Subcutaneous adipose tissue (tissue), 4 donors: ENCODE data around the gene HSDL1. TPM values are rescaled to one million over a fixed set of nuclear protein-coding genes. Genes with fewer than 3 reads are reported as not detected.

Experiments used
- total RNA-seq, 4 donors: library from RNA; depleted of rRNA; stranded (reverse); fragments of >200 nt; gene quantifications; one replicate each; pipeline ENCODE4 v1.1.0, GENCODE V29; 2016
- TF ChIP-seq, protein P1 (sequence below): fragments of 450-650 bp; IDR thresholded peaks from one replicate; pipeline ENCODE4 v1.5.1; 2016; ENCODE audit warnings: low read depth, mild to moderate bottlenecking, control low read depth, antibody characterized with exemption, moderate library complexity

The HSDL1 gene
- total RNA-seq, 4 donors from 2014 or later, result 13.9 to 23.3 (median 20.6) TPM

DNA sequence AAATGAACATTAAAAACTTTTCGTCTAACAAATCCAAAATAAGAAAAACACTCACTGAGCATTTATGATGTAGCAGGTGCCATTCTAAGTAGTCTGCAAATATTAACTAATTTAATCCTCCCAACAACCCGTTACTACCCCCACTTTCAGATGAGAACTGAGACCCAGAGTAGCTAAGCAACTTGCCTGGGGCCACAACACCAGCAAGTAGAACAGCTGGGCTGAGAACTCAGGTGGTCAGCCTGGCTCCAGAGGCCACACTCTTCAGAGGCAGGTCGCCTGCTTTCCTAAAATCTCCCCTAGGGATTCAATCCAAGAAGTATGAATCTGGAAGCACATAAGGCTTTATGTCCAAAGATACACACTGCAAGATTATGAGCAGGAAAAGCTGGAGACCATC, 34.5 kb downstream of the HSDL1 start:
- TF ChIP-seq, protein P1, sequence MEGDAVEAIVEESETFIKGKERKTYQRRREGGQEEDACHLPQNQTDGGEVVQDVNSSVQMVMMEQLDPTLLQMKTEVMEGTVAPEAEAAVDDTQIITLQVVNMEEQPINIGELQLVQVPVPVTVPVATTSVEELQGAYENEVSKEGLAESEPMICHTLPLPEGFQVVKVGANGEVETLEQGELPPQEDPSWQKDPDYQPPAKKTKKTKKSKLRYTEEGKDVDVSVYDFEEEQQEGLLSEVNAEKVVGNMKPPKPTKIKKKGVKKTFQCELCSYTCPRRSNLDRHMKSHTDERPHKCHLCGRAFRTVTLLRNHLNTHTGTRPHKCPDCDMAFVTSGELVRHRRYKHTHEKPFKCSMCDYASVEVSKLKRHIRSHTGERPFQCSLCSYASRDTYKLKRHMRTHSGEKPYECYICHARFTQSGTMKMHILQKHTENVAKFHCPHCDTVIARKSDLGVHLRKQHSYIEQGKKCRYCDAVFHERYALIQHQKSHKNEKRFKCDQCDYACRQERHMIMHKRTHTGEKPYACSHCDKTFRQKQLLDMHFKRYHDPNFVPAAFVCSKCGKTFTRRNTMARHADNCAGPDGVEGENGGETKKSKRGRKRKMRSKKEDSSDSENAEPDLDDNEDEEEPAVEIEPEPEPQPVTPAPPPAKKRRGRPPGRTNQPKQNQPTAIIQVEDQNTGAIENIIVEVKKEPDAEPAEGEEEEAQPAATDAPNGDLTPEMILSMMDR, result no peak

DNA sequence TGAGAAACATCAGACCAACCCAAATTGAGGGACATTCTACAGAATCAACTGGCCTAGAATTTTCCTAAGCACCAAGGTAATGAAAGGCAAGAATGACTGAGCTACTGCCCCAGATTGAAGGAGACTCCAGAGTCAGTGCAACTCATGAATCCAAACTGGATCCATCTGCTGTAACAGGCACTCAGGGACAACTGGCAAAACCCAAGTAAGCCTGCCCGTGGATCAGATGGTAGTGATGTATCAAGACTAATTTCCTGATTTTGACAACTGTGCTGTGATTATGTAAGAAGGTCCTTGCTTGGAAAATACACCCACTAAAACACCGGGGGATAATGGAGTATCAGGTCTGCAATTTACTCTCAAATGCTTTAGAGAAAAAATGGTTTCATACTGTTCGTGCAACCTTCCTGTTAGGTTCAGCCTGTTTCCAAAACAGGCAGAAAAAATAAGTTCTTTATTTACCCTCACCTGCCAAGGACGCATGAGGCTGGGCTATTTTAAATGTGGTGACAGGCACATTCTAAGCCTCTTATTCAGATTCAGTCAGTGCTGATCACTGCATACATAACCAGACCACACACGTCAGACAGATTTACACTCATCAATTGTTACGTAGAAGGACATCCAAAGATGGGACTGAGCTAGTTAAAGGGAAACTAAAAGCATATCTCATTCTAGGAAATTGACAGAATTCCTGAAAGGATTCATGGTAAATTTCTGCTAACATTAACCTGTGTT, 35.2 kb downstream of the HSDL1 start:
- TF ChIP-seq, protein P1, result no peak

DNA sequence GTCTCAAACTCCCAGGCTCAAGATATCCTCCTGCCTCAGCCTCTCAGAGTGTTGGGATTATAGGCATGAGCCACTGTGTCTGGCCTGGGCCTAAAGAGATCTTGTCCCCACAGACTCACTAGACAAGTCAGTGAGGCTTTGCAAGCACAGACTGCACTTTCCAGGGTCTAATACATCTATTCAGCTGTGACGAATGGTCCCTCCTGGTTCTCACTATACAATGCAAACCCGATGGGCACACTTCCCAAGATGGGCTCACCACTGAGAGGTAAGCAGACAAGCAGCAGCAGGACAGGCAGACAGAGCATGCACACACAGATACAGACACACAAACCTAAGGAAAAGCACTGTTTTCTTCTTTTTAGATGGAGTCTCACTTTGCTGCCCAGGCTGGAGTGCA, 37.1 kb downstream of the HSDL1 start:
- TF ChIP-seq, protein P1, result no peak

DNA sequence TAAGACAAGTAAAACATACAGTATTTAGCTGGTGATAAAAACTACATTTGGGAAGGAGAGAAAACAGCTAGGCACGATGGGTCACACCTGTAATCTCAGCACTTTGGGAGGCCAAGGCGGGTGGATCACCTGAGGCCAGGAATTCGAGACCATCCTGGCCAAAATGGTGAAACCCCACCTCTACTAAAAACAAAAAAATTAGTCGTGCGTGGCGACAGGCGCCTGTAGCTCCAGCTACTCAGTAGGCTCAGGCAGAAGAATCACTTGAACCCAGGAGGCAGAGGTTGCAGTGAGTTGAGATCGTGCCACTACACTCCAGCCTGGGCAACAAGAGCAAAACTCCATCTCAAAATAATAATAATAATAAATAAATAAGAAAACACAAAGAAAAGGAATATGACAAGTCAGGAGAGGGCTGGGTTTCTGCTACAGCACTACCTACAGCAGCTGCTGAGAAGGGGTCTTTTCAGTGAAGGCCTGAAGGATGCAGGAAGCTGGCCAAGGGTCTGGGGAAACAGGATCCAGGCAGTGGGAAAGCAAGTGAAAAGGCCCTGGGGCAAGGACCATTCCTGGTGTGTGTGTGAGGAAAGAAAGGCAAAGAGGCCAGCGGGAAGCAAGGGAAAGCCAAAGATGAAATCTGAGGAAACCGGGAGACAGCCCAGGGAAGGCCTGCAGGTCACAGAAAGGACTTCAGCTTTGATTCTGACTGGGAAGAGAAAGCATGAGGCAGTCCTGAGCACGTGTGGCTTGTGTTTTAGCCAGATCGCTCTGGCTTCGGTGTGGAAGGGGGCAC, 38.8 kb downstream of the HSDL1 start:
- TF ChIP-seq, protein P1, result no peak

DNA sequence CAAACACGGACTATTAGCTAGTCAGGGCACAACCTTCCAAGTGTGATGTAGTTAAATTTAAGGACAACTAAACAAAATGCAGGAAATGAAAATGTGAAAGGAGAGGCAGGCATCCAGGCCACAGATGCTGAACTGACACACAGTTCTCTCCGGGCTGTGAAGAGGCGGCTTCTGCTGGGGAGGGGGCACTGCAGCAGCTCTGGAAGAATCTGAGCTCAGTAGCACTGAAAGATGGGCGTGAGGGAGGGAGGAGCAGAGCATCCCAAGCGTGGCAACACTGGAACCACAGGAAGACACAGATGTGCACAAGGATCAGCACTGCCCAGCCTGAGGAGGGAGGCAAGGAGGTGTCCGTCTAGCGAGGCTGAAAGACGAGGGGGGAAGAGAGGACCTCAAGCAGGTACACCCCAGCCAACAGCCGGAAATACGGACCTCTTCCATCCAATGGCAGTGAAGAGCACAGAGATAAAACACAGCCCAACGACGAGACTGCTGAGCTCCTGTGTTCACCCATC, 39.6 kb downstream of the HSDL1 start:
- TF ChIP-seq, protein P1, result no peak

DNA sequence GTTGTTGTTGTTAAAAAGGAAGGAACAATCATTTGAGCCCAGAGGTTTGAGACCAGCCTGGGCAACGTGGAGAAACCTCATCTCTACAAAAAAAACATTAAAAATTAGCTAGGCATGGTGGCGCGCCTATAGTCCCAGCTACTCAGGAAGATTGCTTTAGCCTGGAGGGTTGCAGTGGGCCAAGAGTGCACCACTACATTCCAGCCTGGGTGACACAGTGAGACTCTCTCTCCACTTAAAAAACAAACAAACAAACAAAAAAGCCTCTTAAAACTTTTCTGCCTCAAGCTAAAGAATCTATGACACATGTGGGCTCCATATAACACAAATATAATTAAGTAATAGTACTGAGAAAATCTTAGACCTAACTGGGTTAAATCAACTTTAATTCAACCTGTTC, 40.7 kb downstream of the HSDL1 start:
- TF ChIP-seq, protein P1, result no peak

DNA sequence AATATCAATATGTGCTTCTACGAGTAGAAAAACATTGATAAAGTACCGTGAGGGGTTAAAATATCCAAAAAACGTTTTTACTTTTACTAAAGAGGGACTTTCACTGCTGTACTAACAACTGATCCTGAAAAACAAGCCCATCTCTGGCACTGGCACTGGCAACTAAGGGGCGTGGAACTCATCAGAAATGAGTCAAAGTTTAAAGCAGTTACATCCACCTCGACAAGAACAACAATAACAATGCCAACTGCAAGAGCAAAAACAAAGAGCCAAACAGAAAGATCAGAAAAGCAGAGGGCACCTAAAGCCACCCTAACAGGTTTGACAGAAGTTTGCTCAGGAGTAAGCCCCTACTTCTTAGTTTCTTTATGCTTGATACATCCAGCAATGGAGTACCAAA, 41.3 kb downstream of the HSDL1 start:
- TF ChIP-seq, protein P1, result no peak
